Right lobe of liver (tissue), 4 donors: ENCODE results near the gene XRRA1.

Source experiments
- POLR2A ChIP-seq: fragments of 450-650 bp; IDR thresholded peaks from one replicate; pipeline ENCODE4 v1.6.1; 2017; ENCODE audit warnings: antibody characterized with exemption, mild to moderate bottlenecking
- TF ChIP-seq, protein P1 (sequence below), 4 donors: fragments of 200-600 bp in 3 of 4; fragments of 450-650 bp in 1 of 4; IDR thresholded peaks; one replicate each; pipeline versions ENCODE4 v1.5.1 to v1.8.0; 2016 to 2022; ENCODE audit warnings: antibody characterized with exemption in 4 of 4, mild to moderate bottlenecking in 2 of 4
- donor health status: DM: no; HTN: no; CAD: no.
- donor health status: DM: no; HTN: no; CAD: no.
- donor health status: DM: no; HTN: yes; CAD: no.

DNA sequence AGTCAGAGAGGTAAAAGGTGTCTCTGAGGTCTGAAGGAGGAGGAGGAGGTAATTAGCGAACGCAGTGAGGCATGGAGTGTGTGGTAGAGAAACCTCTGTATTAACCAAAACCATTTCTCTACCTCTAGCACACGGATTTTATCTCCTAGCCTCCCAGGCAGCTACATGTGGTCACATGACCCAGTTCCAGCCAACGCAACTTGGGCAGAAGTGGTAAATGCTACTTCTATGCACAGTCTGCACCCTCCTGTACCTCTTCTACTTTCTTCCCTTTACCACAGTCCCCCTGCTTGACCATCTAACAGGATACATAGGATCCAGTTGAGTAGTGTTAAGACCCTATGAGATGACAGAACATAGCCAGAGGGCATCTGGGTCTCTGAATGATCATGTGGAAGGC lies 95.7 kb downstream of the XRRA1 start:
- TF ChIP-seq, protein P1, sequence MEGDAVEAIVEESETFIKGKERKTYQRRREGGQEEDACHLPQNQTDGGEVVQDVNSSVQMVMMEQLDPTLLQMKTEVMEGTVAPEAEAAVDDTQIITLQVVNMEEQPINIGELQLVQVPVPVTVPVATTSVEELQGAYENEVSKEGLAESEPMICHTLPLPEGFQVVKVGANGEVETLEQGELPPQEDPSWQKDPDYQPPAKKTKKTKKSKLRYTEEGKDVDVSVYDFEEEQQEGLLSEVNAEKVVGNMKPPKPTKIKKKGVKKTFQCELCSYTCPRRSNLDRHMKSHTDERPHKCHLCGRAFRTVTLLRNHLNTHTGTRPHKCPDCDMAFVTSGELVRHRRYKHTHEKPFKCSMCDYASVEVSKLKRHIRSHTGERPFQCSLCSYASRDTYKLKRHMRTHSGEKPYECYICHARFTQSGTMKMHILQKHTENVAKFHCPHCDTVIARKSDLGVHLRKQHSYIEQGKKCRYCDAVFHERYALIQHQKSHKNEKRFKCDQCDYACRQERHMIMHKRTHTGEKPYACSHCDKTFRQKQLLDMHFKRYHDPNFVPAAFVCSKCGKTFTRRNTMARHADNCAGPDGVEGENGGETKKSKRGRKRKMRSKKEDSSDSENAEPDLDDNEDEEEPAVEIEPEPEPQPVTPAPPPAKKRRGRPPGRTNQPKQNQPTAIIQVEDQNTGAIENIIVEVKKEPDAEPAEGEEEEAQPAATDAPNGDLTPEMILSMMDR (IDR thresholded peaks at IDR 0.05), result no peak
- TF ChIP-seq POLR2A, result no peak
